HepG2 (cell line): Measurements from ENCODE around the gene TYMS. TPM values are rescaled to one million over a fixed set of nuclear protein-coding genes. Genes with fewer than 3 reads are reported as not detected.
A peak's percentile ranks its signal among the peaks of the same experiment; 100 is the strongest.

Experiments
- BCLAF1 ChIP-seq: fragments of 450-650 bp; IDR thresholded peaks from 2 replicates; pipeline ENCODE4 v1.6.1; 2017; ENCODE audit warnings: mild to moderate bottlenecking
- IRX3 ChIP-seq: sonication (generic); formaldehyde crosslinking; IDR thresholded peaks from 2 replicates; pipeline ENCODE4 v1.8.1; 2023; ENCODE audit warnings: mild to moderate bottlenecking, low read depth, missing genetic modification reagents, borderline replicate concordance
- JDP2 ChIP-seq: sonication (generic); formaldehyde crosslinking; IDR thresholded peaks from 2 replicates; pipeline ENCODE4 v1.8.1; 2022; ENCODE audit warnings: missing genetic modification reagents, borderline replicate concordance
- PHF5A ChIP-seq: IDR thresholded peaks from one replicate; pipeline ENCODE4 v1.6.1; 2018; ENCODE audit warnings: low read depth, missing genetic modification reagents; ENCODE audit not compliant: unreplicated experiment
- PPARG ChIP-seq: conservative IDR thresholded peaks from 2 replicates; pipeline ENCODE4 v1.6.1; 2016; ENCODE audit warnings: missing biosample characterization, missing genetic modification reagents
- PRPF4 ChIP-seq: fragments of 200-400 bp; formaldehyde crosslinking; IDR thresholded peaks from 2 replicates; pipeline ENCODE4 v1.6.1; 2016; ENCODE audit warnings: low read length, low read depth; ENCODE audit not compliant: poor library complexity, severe bottlenecking
- RBFOX2 ChIP-seq: fragments of 200-400 bp; formaldehyde crosslinking; IDR thresholded peaks from 2 replicates; pipeline ENCODE4 v1.6.1; 2017; ENCODE audit warnings: low read depth, mild to moderate bottlenecking, low read length
- TOE1 ChIP-seq: sonication (generic); formaldehyde crosslinking; IDR thresholded peaks from 2 replicates; pipeline ENCODE4 v1.4.0; 2020; ENCODE audit warnings: mild to moderate bottlenecking, missing genetic modification reagents
- ZMYM4 ChIP-seq: sonication (generic); formaldehyde crosslinking; IDR thresholded peaks from 2 replicates; pipeline ENCODE4 v1.8.1; 2023; ENCODE audit warnings: mild to moderate bottlenecking, missing genetic modification reagents
- ZNF367 ChIP-seq: sonication (generic); formaldehyde crosslinking; IDR thresholded peaks from 2 replicates; pipeline ENCODE4 v1.4.0; 2020; ENCODE audit warnings: missing genetic modification reagents, borderline replicate concordance
- ZNF841 ChIP-seq: sonication (generic); formaldehyde crosslinking; IDR thresholded peaks from 2 replicates; pipeline ENCODE4 v1.8.1; 2023; ENCODE audit warnings: missing genetic modification reagents, borderline replicate concordance
- ZSCAN22 ChIP-seq: sonication (generic); formaldehyde crosslinking; IDR thresholded peaks from 2 replicates; pipeline ENCODE4 v1.4.0; 2020; ENCODE audit warnings: mild to moderate bottlenecking, missing genetic modification reagents
- polyA plus RNA-seq, 8 experiments: library from polyadenylated mRNA; depleted of rRNA in 3 of 8; stranded (reverse) in 7 of 8; unstranded in 1 of 8; fragments of >200 nt; fragmentation: Illumina TruSeq in 4 of 8; extraction: Trizol in 4 of 8; gene quantifications; 2 replicates each; pipeline versions ENCODE4 v1.2.1 to v1.2.3, GENCODE V29; 2011 to 2016; ENCODE audit warnings: low read depth in 4 of 8, missing spikeins in 1 of 8, mixed read lengths in 1 of 8; ENCODE audit not compliant: insufficient read depth in 1 of 8
- total RNA-seq, 5 experiments: library from RNA; depleted of rRNA; stranded (reverse); fragments of >200 nt; fragmentation: Illumina TruSeq; extraction: Trizol; gene quantifications; 2 replicates each; pipeline ENCODE4 v1.2.3, GENCODE V29; 2016; ENCODE audit warnings: low read depth in 1 of 5
- TF ChIP-seq, protein P1 (sequence below): sonication (generic); formaldehyde crosslinking; IDR thresholded peaks from 2 replicates; pipeline ENCODE4 v1.4.0; 2020; ENCODE audit warnings: missing genetic modification reagents
- TF ChIP-seq, protein P2 (sequence below): sonication (generic); formaldehyde crosslinking; IDR thresholded peaks from 2 replicates; pipeline ENCODE4 v1.5.1; 2020; ENCODE audit warnings: missing genetic modification reagents, mild to moderate bottlenecking, borderline replicate concordance

TYMS gene
- total and polyA plus RNA-seq, 2 of the 13 experiments (the other 11 are each of a cell fraction or from before 2014, with no cell fraction given) = 80.1 to 106 TPM

DNA sequence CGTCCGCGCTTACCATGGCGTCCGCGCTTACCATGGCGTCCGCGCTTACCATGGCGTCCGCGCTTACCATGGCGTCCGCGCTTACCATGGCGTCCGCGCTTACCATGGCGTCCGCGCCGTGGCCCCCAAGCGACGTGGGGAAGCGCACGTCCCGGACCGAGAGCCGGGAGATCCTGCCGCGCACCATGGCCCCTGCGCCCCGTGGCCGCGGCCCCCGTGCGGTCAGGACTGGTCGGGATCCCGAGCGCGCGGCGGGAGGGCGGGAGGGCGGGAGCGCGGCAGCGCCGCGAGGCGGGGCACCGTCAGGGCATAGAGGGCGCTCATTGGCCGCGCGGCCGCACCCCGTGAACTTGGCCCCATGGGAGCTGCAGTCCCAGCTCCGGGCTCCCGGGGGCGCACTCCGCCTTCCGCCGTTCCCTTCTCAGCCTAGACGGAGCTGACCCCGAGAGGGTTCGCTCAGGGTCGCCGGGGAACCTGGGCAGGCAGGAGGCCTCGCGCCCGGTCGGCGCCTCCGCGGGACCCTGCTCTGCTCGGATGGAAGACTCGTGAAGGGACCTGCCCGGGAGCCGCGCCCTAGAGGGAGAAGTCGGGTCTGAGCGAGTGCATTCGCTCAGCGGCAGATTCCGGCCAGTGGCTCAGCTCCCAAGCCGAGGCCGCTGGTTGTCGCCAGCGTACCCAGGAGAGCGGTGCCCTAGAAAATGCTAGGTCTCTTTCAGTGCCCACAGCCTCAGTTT is 55.1 kb downstream of the TYMS start, which contains the start of gene ENOSF1 (continued):
- TF ChIP-seq, protein P1, sequence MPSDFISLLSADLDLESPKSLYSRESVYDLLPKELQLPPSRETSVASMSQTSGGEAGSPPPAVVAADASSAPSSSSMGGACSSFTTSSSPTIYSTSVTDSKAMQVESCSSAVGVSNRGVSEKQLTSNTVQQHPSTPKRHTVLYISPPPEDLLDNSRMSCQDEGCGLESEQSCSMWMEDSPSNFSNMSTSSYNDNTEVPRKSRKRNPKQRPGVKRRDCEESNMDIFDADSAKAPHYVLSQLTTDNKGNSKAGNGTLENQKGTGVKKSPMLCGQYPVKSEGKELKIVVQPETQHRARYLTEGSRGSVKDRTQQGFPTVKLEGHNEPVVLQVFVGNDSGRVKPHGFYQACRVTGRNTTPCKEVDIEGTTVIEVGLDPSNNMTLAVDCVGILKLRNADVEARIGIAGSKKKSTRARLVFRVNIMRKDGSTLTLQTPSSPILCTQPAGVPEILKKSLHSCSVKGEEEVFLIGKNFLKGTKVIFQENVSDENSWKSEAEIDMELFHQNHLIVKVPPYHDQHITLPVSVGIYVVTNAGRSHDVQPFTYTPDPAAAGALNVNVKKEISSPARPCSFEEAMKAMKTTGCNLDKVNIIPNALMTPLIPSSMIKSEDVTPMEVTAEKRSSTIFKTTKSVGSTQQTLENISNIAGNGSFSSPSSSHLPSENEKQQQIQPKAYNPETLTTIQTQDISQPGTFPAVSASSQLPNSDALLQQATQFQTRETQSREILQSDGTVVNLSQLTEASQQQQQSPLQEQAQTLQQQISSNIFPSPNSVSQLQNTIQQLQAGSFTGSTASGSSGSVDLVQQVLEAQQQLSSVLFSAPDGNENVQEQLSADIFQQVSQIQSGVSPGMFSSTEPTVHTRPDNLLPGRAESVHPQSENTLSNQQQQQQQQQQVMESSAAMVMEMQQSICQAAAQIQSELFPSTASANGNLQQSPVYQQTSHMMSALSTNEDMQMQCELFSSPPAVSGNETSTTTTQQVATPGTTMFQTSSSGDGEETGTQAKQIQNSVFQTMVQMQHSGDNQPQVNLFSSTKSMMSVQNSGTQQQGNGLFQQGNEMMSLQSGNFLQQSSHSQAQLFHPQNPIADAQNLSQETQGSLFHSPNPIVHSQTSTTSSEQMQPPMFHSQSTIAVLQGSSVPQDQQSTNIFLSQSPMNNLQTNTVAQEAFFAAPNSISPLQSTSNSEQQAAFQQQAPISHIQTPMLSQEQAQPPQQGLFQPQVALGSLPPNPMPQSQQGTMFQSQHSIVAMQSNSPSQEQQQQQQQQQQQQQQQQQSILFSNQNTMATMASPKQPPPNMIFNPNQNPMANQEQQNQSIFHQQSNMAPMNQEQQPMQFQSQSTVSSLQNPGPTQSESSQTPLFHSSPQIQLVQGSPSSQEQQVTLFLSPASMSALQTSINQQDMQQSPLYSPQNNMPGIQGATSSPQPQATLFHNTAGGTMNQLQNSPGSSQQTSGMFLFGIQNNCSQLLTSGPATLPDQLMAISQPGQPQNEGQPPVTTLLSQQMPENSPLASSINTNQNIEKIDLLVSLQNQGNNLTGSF (CRISPR knock-in tag) = no peak
- TF ChIP-seq PHF5A = no peak
- TF ChIP-seq PPARG (CRISPR knock-in tag) = no peak; the same call in 1 of the 2 replicates
- TF ChIP-seq ZSCAN22 (CRISPR knock-in tag) = peak; percentile 44; the same call in 1 of the 2 replicates
- TF ChIP-seq TOE1 (CRISPR knock-in tag) = no peak
- TF ChIP-seq, protein P2, sequence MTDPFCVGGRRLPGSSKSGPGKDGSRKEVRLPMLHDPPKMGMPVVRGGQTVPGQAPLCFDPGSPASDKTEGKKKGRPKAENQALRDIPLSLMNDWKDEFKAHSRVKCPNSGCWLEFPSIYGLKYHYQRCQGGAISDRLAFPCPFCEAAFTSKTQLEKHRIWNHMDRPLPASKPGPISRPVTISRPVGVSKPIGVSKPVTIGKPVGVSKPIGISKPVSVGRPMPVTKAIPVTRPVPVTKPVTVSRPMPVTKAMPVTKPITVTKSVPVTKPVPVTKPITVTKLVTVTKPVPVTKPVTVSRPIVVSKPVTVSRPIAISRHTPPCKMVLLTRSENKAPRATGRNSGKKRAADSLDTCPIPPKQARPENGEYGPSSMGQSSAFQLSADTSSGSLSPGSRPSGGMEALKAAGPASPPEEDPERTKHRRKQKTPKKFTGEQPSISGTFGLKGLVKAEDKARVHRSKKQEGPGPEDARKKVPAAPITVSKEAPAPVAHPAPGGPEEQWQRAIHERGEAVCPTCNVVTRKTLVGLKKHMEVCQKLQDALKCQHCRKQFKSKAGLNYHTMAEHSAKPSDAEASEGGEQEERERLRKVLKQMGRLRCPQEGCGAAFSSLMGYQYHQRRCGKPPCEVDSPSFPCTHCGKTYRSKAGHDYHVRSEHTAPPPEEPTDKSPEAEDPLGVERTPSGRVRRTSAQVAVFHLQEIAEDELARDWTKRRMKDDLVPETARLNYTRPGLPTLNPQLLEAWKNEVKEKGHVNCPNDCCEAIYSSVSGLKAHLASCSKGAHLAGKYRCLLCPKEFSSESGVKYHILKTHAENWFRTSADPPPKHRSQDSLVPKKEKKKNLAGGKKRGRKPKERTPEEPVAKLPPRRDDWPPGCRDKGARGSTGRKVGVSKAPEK (CRISPR knock-in tag) = no peak
- no peak for TF ChIP-seq ZNF841
- TF ChIP-seq RBFOX2 = peak; percentile 91
- TF ChIP-seq BCLAF1 = no peak
- TF ChIP-seq IRX3 (CRISPR knock-in tag) = no peak; the same call in 1 of the 2 replicates
- no peak for TF ChIP-seq PRPF4
- no peak for TF ChIP-seq JDP2
- no peak for TF ChIP-seq ZNF367 (CRISPR knock-in tag)
- TF ChIP-seq ZMYM4 (CRISPR knock-in tag) = peak; percentile 80
